Endothelial cell of umbilical vein (primary cell): ENCODE measurements around the gene SUPT7L. TPM values are rescaled to one million over a fixed set of nuclear protein-coding genes. Genes with fewer than 3 reads are reported as not detected.

Experiments used
- BruUV-seq: library from RNA; stranded (reverse); fragments of 400-500 nt; replicated peaks from 2 replicates; lab custom pipeline; 2021; lab: Mats Ljungman, UMichigan
- CTCF ChIA-PET: fragments of 300-600, 350-600 bp; sonication (Branson Sonifier 250); formaldehyde crosslinking; loops from one replicate; lab custom pipeline; 2021; ENCODE audit warnings: antibody characterized with exemption, inconsistent platforms; lab: Charles Lee
- POLR2A ChIA-PET: fragments of 300-600, 350-600 bp; sonication (Branson Sonifier 250); formaldehyde crosslinking; loops from one replicate; lab custom pipeline; 2021; ENCODE audit warnings: antibody characterized with exemption, inconsistent platforms; lab: Charles Lee
- DNase-seq: peaks from one replicate; pipeline ENCODE4 v3.0.0-alpha.2; 2011; ENCODE audit warnings: low read depth, low spot score
- FAIRE-seq: peaks from 2 replicates; lab custom pipeline; 2011; peaks lifted over from hg19 to GRCh38; lab: Jason Lieb, UNC
- H2AFZ ChIP-seq: 2 replicates; pipeline ENCODE4 v1.6.0; 2012; ENCODE audit warnings: low read depth, low read length, control low read depth, inconsistent platforms
- H3K27ac ChIP-seq: 2 replicates; pipeline ENCODE4 v1.5.1; 2011; ENCODE audit warnings: low read depth, mild to moderate bottlenecking, control low read depth, low read length, moderate library complexity; ENCODE audit not compliant: insufficient read depth
- H3K27me3 ChIP-seq, 2 experiments: 2 replicates each; pipeline versions ENCODE4 v1.6.0 to v1.6.1; 2011; ENCODE audit warnings: low read length in 2 of 2, mixed read lengths in 1 of 2; ENCODE audit not compliant: control insufficient read depth in 2 of 2, insufficient read depth in 2 of 2
- H3K36me3 ChIP-seq, 2 experiments: 2 replicates in 1 of 2; 3 replicates in 1 of 2; pipeline ENCODE4 v1.5.1; 2011; ENCODE audit warnings: low read length in 2 of 2, mild to moderate bottlenecking in 1 of 2, moderate library complexity in 1 of 2; ENCODE audit not compliant: control insufficient read depth in 2 of 2, insufficient read depth in 2 of 2; ENCODE audit errors: extremely low read depth in 1 of 2
- H3K4me1 ChIP-seq: 3 replicates; pipeline ENCODE4 v1.5.1; 2011; ENCODE audit warnings: mild to moderate bottlenecking, low read length; ENCODE audit not compliant: control insufficient read depth, insufficient read depth; ENCODE audit errors: extremely low read depth
- H3K4me2 ChIP-seq: 2 replicates; pipeline ENCODE4 v1.6.1; 2011; ENCODE audit warnings: low read length, control low read depth, mixed read lengths; ENCODE audit not compliant: insufficient read depth
- H3K4me3 ChIP-seq, 3 experiments: fragments of 200-600 bp in 1 of 3; sonication (generic), shearing (Covaris generic) in 1 of 3; replicated peaks in 1 of 3; 2 replicates each; pipeline ENCODE4 v1.5.1; 2011 to 2016; ENCODE audit warnings: control low read depth in 3 of 3, low read length in 3 of 3, mild to moderate bottlenecking in 2 of 3, inconsistent platforms in 1 of 3, low read depth in 1 of 3, moderate library complexity in 1 of 3; ENCODE audit not compliant: insufficient read depth in 1 of 3
- H3K79me2 ChIP-seq: 2 replicates; pipeline ENCODE4 v1.6.0; 2012; ENCODE audit warnings: low read length, inconsistent platforms; ENCODE audit not compliant: control insufficient read depth, insufficient read depth
- H3K9ac ChIP-seq: replicated peaks from 2 replicates; pipeline ENCODE3; 2011; ENCODE audit warnings: low read length, control low read depth; ENCODE audit not compliant: insufficient read depth; ENCODE audit errors: extremely low read depth
- H3K9me1 ChIP-seq: replicated peaks from 3 replicates; pipeline ENCODE4 v1.6.0; 2011; ENCODE audit warnings: mild to moderate bottlenecking, low read length; ENCODE audit not compliant: control insufficient read depth, insufficient read depth; ENCODE audit errors: extremely low read depth
- H3K9me3 ChIP-seq: replicated peaks from 2 replicates; pipeline ENCODE4 v1.5.1; 2012; ENCODE audit warnings: low read length, inconsistent platforms; ENCODE audit not compliant: control insufficient read depth, insufficient read depth
- H4K20me1 ChIP-seq: replicated peaks from 2 replicates; pipeline ENCODE3; 2011; ENCODE audit warnings: mild to moderate bottlenecking, low read length; ENCODE audit not compliant: control insufficient read depth, insufficient read depth; ENCODE audit errors: extremely low read depth
- EZH2 ChIP-seq: IDR thresholded peaks from 2 replicates; pipeline ENCODE4 v1.6.1; 2012; ENCODE audit warnings: borderline replicate concordance, low read depth, mild to moderate bottlenecking, moderate library complexity, low read length, inconsistent platforms; ENCODE audit not compliant: severe bottlenecking
- FOS ChIP-seq: IDR thresholded peaks from 2 replicates; pipeline ENCODE4 v1.6.1; 2011; ENCODE audit warnings: mild to moderate bottlenecking, low read length, moderate library complexity, borderline replicate concordance; ENCODE audit not compliant: insufficient read depth
- GATA2 ChIP-seq: IDR thresholded peaks from 2 replicates; pipeline ENCODE4 v1.7.0; 2011; ENCODE audit warnings: low read depth, mild to moderate bottlenecking, moderate library complexity, mixed read lengths, low read length; ENCODE audit not compliant: insufficient read length, insufficient read depth
- JUN ChIP-seq: IDR thresholded peaks from 2 replicates; pipeline ENCODE4 v1.6.1; 2011; ENCODE audit warnings: borderline replicate concordance, low read depth; ENCODE audit not compliant: insufficient read length, insufficient read depth
- MYC ChIP-seq: IDR thresholded peaks from one replicate; pipeline ENCODE4 v1.6.1; 2011; ENCODE audit warnings: mild to moderate bottlenecking, low read depth, low read length
- POLR2A ChIP-seq: IDR thresholded peaks from 2 replicates; pipeline ENCODE4 v1.6.1; 2012; ENCODE audit warnings: low read depth, mild to moderate bottlenecking, control low read depth, low read length
- POLR2AphosphoS5 ChIP-seq: IDR thresholded peaks from 2 replicates; pipeline ENCODE4 v1.6.1; 2012; ENCODE audit warnings: low read depth, mild to moderate bottlenecking, control low read depth, low read length, moderate library complexity; ENCODE audit not compliant: insufficient read depth
- dilution Hi-C: fragments of 300-500 bp; cut with MboI; formaldehyde crosslinking; loops from one replicate; pipeline ENCODE4 v1.15.0; 2019; ENCODE audit warnings: low sequenced_read_pairs; ENCODE audit not compliant: extremely low pct_ligation_motif_present
- intact Hi-C: fragments of 100-400 bp; cut with micrococcal nuclease; formaldehyde crosslinking; loops from one replicate; pipeline ENCODE4 v1.10.0; 2022
- polyA plus RNA-seq, 4 experiments: library from polyadenylated mRNA; depleted of rRNA in 3 of 4; stranded (reverse) in 3 of 4; unstranded in 1 of 4; fragments of >200 nt; gene quantifications; 2 replicates each; pipeline versions ENCODE4 v1.2.1 to v1.2.3, GENCODE V29; 2011 to 2012; ENCODE audit warnings: missing spikeins in 1 of 4
- total RNA-seq: library from RNA; stranded (reverse); gene quantifications from 2 replicates; pipeline ENCODE4 v1.2.3, GENCODE V29; 2021
- TF ChIP-seq, protein P1 (sequence below), 2 donors: IDR thresholded peaks; 1 replicate in 1 of 2; 2 replicates in 1 of 2; pipeline ENCODE4 v1.5.1; 2011; ENCODE audit warnings: low read length in 2 of 2, mild to moderate bottlenecking in 2 of 2, moderate library complexity in 2 of 2, control low read depth in 1 of 2, inconsistent platforms in 1 of 2, low read depth in 1 of 2; ENCODE audit not compliant: insufficient read depth in 1 of 2; ENCODE audit errors: extremely low read depth in 1 of 2
- TF ChIP-seq, protein P2 (sequence below): IDR thresholded peaks from 2 replicates; pipeline ENCODE4 v1.6.1; 2011; ENCODE audit not compliant: insufficient read depth, insufficient read length

Gene SUPT7L
- total and polyA plus RNA-seq, 2 donors (not counting 3 experiments of a cell fraction or from before 2014, with no cell fraction given) = 30.3 to 44.5 TPM

DNA sequence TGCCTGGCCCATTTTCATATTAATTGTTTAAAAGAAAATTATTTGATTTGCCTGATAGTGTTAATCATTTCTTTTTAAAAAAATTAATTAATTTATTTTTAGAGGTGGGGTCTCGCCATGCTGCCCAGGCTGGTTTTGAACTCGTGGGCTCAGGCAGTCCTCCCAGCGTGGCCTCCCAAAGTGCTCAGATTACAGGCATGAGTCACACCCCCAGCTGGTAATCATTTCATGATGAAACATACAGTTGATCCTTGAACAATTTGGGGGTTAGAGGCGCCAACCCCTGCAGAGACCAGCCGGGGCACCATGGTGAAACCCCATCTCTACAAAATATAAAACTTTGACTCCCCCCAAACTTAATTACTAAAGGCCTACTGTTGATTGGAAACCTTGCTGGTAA, 26.6 kb downstream of the SUPT7L start:
- FAIRE-seq (no peak), DNase-seq (no peak)
- Histone ChIP-seq H3K27me3 (no peaks in the 10 kb centered on the region), H4K20me1 (no peaks in the 10 kb centered on the region), H2AFZ (no peak overlapping the region), H3K79me2 (no peaks in the 10 kb centered on the region), H3K4me2 (no peak overlapping the region), H3K9me3 (no peaks in the 10 kb centered on the region), H3K27ac (no peak overlapping the region), H3K4me1 (no peaks in the 10 kb centered on the region), H3K36me3 (peaks cover 28 to 31% of the 10 kb centered on the region in 2 experiments), H3K9me1 (no peaks in the 10 kb centered on the region), H3K4me3 (no peak overlapping the region), H3K9ac (no peak overlapping the region)
- CTCF ChIA-PET = no interaction called here
- TF ChIP-seq, protein P1, sequence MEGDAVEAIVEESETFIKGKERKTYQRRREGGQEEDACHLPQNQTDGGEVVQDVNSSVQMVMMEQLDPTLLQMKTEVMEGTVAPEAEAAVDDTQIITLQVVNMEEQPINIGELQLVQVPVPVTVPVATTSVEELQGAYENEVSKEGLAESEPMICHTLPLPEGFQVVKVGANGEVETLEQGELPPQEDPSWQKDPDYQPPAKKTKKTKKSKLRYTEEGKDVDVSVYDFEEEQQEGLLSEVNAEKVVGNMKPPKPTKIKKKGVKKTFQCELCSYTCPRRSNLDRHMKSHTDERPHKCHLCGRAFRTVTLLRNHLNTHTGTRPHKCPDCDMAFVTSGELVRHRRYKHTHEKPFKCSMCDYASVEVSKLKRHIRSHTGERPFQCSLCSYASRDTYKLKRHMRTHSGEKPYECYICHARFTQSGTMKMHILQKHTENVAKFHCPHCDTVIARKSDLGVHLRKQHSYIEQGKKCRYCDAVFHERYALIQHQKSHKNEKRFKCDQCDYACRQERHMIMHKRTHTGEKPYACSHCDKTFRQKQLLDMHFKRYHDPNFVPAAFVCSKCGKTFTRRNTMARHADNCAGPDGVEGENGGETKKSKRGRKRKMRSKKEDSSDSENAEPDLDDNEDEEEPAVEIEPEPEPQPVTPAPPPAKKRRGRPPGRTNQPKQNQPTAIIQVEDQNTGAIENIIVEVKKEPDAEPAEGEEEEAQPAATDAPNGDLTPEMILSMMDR (IDR thresholded peaks at IDR 0.05; ENCODE audit: extremely low read depth in 1 of 2, insufficient read depth in 1 of 2, low read depth in 1 of 2, low read length in 2 of 2) = no peak
- TF ChIP-seq JUN = no peak
- TF ChIP-seq, protein P2, sequence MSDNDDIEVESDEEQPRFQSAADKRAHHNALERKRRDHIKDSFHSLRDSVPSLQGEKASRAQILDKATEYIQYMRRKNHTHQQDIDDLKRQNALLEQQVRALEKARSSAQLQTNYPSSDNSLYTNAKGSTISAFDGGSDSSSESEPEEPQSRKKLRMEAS = no peak
- TF ChIP-seq POLR2AphosphoS5 = no peak
- TF ChIP-seq POLR2A = no peak
- no peak for TF ChIP-seq GATA2
- TF ChIP-seq EZH2 = no peak
- TF ChIP-seq MYC = no peak
- TF ChIP-seq FOS = no peak
- BruUV-seq = no TSS peak
- dilution Hi-C loops (no loop called here), intact Hi-C loops (no loop called here)
- POLR2A ChIA-PET = no interaction called here
